Endodermal cell (in vitro differentiated cells): Measurements from ENCODE around the gene GPD2. TPM values are rescaled to one million over a fixed set of nuclear protein-coding genes. Genes with fewer than 3 reads are reported as not detected.
"Not testable (repeated sequence)": the region's sequence is repeated elsewhere in the genome, so short reads cannot be mapped to it uniquely, and the experiment has no call there.

Experiments
- DNase-seq: peaks from one replicate; pipeline ENCODE4 v3.0.0-alpha.2; 2017
- H3K27ac ChIP-seq: 2 replicates; pipeline ENCODE4 v1.5.1; 2013; ENCODE audit warnings: mild to moderate bottlenecking, low read depth, low read length, moderate library complexity
- H3K27me3 ChIP-seq: 2 replicates; pipeline ENCODE4 v1.6.1; 2013; ENCODE audit warnings: mild to moderate bottlenecking, low read length, moderate library complexity; ENCODE audit not compliant: insufficient read depth, control insufficient read depth, poor library complexity, severe bottlenecking
- H3K36me3 ChIP-seq: 2 replicates; pipeline ENCODE4 v1.7.0; 2013; ENCODE audit warnings: mild to moderate bottlenecking, low read length, moderate library complexity; ENCODE audit not compliant: control insufficient read depth, insufficient read depth
- H3K4me1 ChIP-seq: one replicate; pipeline ENCODE4 v1.7.0; 2013; ENCODE audit warnings: low read length; ENCODE audit not compliant: control insufficient read depth, insufficient read depth
- H3K4me3 ChIP-seq: 2 replicates; pipeline ENCODE4 v1.5.1; 2013; ENCODE audit warnings: mild to moderate bottlenecking, low read length, moderate library complexity
- H3K9ac ChIP-seq: 2 replicates; pipeline ENCODE4 v1.6.1; 2013; ENCODE audit warnings: mild to moderate bottlenecking, low read length, moderate library complexity; ENCODE audit not compliant: poor library complexity, severe bottlenecking; ENCODE audit errors: extremely low read depth
- H3K9me3 ChIP-seq: 2 replicates; pipeline ENCODE4 v1.6.1; 2013; ENCODE audit warnings: mild to moderate bottlenecking, low read length, moderate library complexity; ENCODE audit not compliant: control insufficient read depth
- H3K27ac Mint-ChIP-seq: 2 replicates; pipeline ENCODE4 v1.8.0; 2020; ENCODE audit warnings: mixed read lengths
- H3K27me3 Mint-ChIP-seq: 2 replicates; pipeline ENCODE4 v1.8.0; 2021; ENCODE audit warnings: mild to moderate bottlenecking, mixed read lengths; ENCODE audit not compliant: insufficient read depth
- H3K36me3 Mint-ChIP-seq: 2 replicates; pipeline ENCODE4 v1.8.0; 2020; ENCODE audit warnings: low read depth, mixed read lengths
- H3K4me1 Mint-ChIP-seq: 2 replicates; pipeline ENCODE4 v1.8.0; 2020; ENCODE audit warnings: mixed read lengths
- H3K4me3 Mint-ChIP-seq: 2 replicates; pipeline ENCODE4 v1.8.0; 2020; ENCODE audit warnings: mild to moderate bottlenecking, moderate library complexity, mixed read lengths
- H3K9me3 Mint-ChIP-seq: 2 replicates; pipeline ENCODE4 v1.8.0; 2020; ENCODE audit warnings: mild to moderate bottlenecking, mixed read lengths
- CTCF ChIP-seq: fragments of 200-600 bp; sonication (generic); conservative IDR thresholded peaks from 2 replicates; pipeline ENCODE4 v1.5.0; 2021; ENCODE audit warnings: antibody characterized with exemption, mild to moderate bottlenecking
- WGBS, 2 experiments: methylation state at CpG; one replicate each; pipeline versions ENCODE4 v1.1.5 to v1.1.7; 2013; ENCODE audit warnings: missing lambda C conversion rate in 2 of 2, mixed read lengths in 1 of 2; ENCODE audit not compliant: insufficient coverage in 1 of 2, insufficient read length in 1 of 2; 5-methylcytosine and 5-hydroxymethylcytosine counted together
- total RNA-seq, 2 donors: library from RNA; stranded (reverse); fragmentation: NEBNext Ultra II Directional in 1 of 2; extraction: Animal tissue kit (Norgen Biotek cat#: 25700) in 1 of 2; gene quantifications; 2 replicates in 1 of 2; 3 replicates in 1 of 2; pipeline ENCODE4 v1.2.1, GENCODE V29; 2021

The GPD2 gene
- total RNA-seq, 2 donors from 2014 or later = 51.7 to 64.6 TPM

GRCh38 chr2:156601855-156602551 lies 165.8 kb downstream of the GPD2 start:
- H3K27me3 Mint-ChIP-seq = no peaks in the 10 kb centered on the region
- Histone ChIP-seq H3K27me3 (no peaks in the 10 kb centered on the region), H3K27ac (no peak overlapping the region), H3K4me1 (peaks cover 3% of the 10 kb centered on the region), H3K4me3 (no peak overlapping the region), H3K9me3 (no peaks in the 10 kb centered on the region), H3K9ac (no peak overlapping the region), H3K36me3 (no peaks in the 10 kb centered on the region)
- peaks cover 10% of the 10 kb centered on the region for H3K4me1 Mint-ChIP-seq
- H3K27ac Mint-ChIP-seq = no peak overlapping the region
- no peaks in the 10 kb centered on the region for H3K36me3 Mint-ChIP-seq
- no peak for TF ChIP-seq CTCF
- no peak for DNase-seq
- no peak overlapping the region for H3K4me3 Mint-ChIP-seq
- 96 to 97% methylated on average over 5 to 6 of the region's 6 CpGs for WGBS, 2 experiments
- H3K9me3 Mint-ChIP-seq = no peaks in the 10 kb centered on the region

DNA sequence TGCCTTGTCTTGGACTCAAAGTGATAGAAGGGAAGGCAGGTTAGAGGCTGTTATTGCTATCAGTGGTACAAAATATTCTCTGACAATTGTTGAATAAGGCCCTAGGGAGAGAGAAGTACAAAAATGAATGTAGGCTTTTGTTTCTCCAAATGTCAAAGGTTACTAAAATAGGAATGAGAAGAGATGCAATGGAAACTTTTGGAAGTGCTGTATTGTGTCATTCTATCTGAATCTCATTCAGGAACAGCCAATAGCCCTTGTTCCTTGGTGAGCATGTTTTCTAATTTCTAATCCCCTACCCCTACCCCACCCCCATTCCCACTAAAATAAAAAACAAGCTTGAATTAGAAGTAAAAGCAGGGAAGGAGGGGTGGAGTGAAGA lies 166.4 kb downstream of the GPD2 start:
- peaks cover 3% of the 10 kb centered on the region for H3K4me1 ChIP-seq
- no peak for DNase-seq
- H3K27me3 ChIP-seq = no peaks in the 10 kb centered on the region
- H3K9me3 Mint-ChIP-seq = no peaks in the 10 kb centered on the region
- H3K9me3 ChIP-seq = no peaks in the 10 kb centered on the region
- no peaks in the 10 kb centered on the region for H3K27me3 Mint-ChIP-seq
- no peak overlapping the region for H3K4me3 Mint-ChIP-seq
- H3K9ac ChIP-seq = no peak overlapping the region
- no peak overlapping the region for H3K4me3 ChIP-seq
- H3K36me3 Mint-ChIP-seq = no peaks in the 10 kb centered on the region
- H3K4me1 Mint-ChIP-seq = peaks cover 10% of the 10 kb centered on the region
- no peak overlapping the region for H3K27ac Mint-ChIP-seq
- no peak for TF ChIP-seq CTCF
- no peak overlapping the region for H3K27ac ChIP-seq
- no peaks in the 10 kb centered on the region for H3K36me3 ChIP-seq

DNA sequence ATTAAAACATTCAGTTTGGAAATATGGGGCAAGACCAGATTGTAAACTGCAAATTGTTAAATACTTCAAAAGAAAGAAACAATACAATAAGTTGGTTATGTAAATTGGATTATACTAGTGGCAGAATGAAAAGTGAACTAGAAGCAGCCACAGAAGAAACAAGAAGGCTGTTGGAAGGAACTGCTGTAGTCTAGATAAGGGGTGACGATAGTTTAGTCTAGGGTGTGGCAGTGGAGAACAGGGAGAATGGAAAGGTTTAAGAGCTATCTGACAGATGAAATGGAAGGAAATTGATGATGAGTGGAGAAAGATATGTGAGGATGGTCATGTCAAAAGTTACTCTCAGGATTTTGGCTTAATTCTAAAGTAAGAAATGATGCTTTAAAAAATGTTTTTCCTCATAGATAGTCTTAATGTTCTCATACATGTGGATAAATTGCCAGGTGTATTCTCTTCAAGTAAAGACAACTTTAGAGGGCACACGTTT lies 179.7 kb downstream of the GPD2 start:
- Mint-ChIP-seq H3K36me3 (peaks cover 4% of the 10 kb centered on the region), H3K9me3 (peaks cover 21% of the 10 kb centered on the region), H3K27ac (no peak overlapping the region), H3K27me3 (no peaks in the 10 kb centered on the region), H3K4me1 (peaks cover 5% of the 10 kb centered on the region), H3K4me3 (no peak overlapping the region)
- Histone ChIP-seq H3K4me1 (no peaks in the 10 kb centered on the region), H3K27me3 (no peaks in the 10 kb centered on the region), H3K9ac (no peak overlapping the region), H3K36me3 (no peaks in the 10 kb centered on the region), H3K4me3 (no peak overlapping the region), H3K9me3 (peaks cover 29% of the 10 kb centered on the region), H3K27ac (no peak overlapping the region)
- WGBS, 2 experiments = 60 to 86% methylated on average over 2 of the region's 2 CpGs
- no peak for TF ChIP-seq CTCF
- DNase-seq = no peak

DNA sequence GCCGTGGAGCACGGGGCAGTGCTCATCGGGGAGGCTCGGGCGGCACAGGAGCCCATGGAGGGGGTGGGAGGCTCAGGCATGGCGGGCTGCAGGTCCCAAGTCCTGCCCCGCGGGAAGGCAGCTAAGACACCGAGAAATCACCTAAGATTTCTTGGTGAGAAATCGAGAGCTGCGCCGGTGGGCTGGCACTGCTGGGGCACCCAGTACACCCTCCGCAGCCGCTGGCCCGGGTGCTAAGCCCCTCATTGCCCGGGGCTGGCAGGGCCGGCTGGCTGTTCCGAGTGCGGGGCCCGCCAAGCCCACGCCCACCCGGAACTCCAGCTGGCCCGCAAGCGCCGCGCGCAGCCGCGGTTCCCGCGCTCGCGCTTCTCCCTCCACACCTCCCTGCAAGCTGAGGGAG lies 181.9 kb downstream of the GPD2 start:
- 95% methylated on average over 4 to 33 of the region's 33 CpGs for whole genome bisulfite sequencing, 2 experiments
- Mint-ChIP-seq H3K9me3 (peaks cover 37% of the 10 kb centered on the region), H3K36me3 (peaks cover 10% of the 10 kb centered on the region)
- H3K4me1 Mint-ChIP-seq, H3K4me3 Mint-ChIP-seq, DNase-seq, H3K4me3 ChIP-seq, H3K27me3 Mint-ChIP-seq, H3K27ac ChIP-seq, H3K4me1 ChIP-seq, H3K9ac ChIP-seq, H3K36me3 ChIP-seq, H3K27me3 ChIP-seq, H3K27ac Mint-ChIP-seq: not testable (repeated sequence)
- H3K9me3 ChIP-seq = peaks cover 47% of the 10 kb centered on the region
